NCI-H2196 (cell line): ENCODE measurements around the gene DYNLT2B.
A peak's percentile ranks its signal among the peaks of the same experiment; 100 is the strongest.
"Not testable (repeated sequence)": the region's sequence is repeated elsewhere in the genome, so short reads cannot be mapped to it uniquely, and the experiment has no call there.

ENCODE experiments used
- DNase-seq: peaks from one replicate; lab custom pipeline; 2025; ENCODE audit not compliant: unreplicated experiment; lab: John Stamatoyannopoulos, UW

DYNLT2B gene

GRCh38 chr3:196326936-196327335 lies 8.9 kb upstream of the DYNLT2B start:
- DNase-seq: no peak

DNA sequence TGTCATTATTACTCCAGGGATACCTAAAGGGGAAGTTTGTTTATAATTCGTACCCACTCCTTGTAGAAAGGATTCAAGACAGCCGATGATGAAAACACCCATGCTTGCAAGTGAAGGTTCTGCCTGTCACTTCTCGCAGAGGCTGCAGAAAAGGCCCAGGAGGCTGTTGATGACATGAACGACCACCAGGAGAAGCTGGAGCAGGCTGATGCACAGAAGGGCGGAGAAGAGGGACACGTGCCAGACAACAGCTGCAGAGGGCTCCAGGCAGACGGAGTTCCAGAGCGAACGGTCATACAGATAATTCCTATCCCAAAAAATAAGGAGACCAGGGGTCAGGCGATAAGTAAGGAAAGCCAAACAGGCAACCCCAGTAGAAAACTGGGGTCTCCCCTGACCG lies 5.7 kb upstream of the DYNLT2B start:
- no peak for DNase-seq

DNA sequence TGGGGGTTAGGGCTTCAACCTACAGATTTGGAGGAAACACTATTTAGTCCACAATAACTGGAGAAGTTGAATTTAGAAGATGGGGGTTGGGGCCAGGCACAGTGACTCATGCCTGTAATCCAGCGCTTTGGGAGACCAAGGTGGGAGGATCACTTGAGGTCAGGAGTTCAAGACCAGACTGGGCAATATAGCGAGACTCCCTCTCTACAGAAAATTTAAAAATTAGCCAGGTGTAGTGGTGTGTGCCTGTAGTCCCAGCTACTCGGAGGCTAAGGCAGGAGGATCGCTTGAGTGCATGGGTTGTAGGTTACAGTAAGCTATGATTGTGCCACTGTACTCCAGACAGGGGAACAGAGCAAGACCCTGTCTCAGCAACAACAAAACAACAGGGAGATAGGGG lies 5.0 kb upstream of the DYNLT2B start:
- no peak for DNase-seq

- no peak for DNase-seq
Measured at GRCh38 chr3:196321162-196321561, 3.1 kb upstream of the DYNLT2B start.

DNA sequence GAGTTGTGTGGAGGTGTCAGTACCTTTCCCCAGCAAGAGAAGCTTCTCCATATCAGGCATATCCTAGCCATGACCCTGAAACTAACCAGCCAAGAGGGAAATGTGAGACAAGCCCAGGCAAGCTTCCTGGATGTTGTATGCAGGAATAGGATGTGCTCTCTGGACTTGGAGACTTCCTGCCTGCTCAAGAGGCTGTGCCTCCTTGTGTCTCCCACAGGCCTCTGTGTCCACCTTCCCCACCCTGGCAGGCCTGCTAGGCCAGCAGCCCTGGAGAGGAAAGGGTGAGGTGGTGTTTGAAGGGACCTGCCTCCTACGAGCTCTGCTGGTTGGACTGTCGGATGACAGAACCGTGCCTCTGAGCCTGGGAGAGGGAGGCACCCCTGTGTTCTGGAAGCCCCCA lies 2.1 kb upstream of the DYNLT2B start:
- DNase-seq: peak; percentile 40

DNA sequence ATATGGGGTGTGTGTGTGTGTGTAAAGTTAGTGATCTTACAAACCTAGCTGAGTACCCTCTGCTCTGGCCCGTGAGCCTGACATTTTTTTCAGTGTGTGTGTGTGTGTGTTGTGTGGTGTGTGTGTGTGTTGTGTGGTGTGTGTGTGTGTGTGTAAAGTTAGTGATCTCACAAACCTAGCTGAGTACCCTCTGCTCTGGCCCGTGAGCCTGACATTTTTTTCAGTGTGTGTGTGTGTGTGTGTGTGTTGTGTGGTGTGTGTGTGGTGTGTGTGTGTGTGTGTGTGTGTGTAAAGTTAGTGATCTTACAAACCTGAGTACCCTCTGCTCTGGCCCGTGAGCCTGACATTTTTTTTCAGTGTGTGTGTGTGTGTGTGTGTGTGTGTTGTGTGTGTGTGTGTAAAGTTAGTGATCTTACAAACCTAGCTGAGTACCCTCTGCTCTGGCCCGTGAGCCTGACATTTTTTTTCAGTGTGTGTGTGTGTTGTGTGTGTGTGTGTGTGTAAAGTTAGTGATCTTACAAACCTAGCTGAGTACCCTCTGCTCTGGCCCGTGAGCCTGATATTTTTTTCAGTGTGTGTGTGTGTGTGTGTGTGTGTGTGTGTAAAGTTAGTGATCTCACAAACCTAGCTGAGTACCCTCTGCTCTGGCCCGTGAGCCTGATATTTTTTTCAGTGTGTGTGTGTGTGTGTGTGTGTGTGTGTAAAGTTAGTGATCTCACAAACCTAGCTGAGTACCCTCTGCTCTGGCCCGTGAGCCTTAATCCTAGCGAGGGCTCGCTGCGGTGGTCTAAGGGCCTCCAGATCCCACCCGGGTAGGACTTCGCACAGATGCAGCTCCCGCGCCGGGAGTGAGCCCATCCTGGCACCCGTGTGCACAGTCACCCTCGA lies 997 bp downstream of the DYNLT2B start:
- not testable (repeated sequence) for DNase-seq

DNA sequence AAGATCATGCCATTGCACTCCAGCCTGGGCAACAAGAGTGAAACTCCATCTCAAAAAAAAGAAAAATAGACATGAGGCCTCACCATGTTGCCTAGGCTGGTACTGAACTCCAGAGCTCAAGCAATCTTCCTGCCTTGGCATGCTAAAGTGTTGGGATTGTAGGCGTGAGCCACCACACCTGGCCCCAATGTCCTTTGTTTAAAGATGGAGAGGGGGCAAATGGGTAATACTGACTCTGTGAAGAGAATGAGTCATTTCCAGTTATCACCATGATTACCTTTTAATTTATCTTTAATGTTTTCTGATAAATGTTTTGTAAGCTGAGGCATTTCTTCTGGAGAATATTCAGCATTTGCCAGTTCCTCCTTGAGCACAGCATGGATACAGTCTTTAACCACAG lies 2.2 kb downstream of the DYNLT2B start:
- DNase-seq: no peak

DNA sequence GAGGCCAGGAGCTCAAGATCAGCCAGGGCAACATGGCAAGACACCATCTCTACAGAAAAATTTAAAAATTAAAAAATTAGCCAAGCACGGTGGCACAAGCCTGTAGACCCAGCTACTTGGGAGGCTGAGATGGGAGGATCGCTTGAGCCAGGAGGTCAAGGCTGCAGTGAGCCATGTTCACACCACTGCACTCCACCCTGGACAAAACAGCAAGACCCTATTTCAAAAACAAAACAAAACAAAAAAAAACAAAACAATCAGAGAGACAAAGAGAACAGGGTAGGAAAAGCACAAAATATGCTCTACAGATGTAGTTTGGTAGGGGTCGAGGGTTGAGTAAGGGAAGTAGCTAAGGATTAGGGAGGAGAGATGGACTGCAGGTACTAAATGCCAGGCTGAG lies 3.4 kb downstream of the DYNLT2B start:
- no peak for DNase-seq

- not testable (repeated sequence) for DNase-seq
Measured at GRCh38 chr3:196314086-196314485, 4.0 kb downstream of the DYNLT2B start.

- not testable (repeated sequence) for DNase-seq
Measured at GRCh38 chr3:196302960-196303359, 15.1 kb downstream of the DYNLT2B start.

DNA sequence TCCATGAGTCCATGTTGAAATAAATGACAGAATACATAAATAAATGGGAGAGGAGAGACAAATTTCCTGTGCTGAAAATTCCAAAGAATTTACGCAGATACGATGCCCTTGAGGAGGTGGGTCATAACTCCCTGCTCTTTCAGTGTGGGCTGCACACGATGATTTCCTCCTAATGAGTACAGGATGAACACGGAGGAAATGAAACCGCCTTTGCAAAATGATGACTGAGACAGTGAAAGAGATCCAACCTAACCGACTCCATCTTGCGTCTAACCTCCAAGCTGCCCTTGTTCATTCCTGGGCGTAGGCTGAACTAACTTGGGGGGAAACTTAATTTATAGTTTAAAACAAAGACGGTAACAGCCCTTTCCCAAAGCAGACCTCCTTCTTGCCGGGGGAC lies 15.5 kb downstream of the DYNLT2B start:
- DNase-seq: not testable (repeated sequence)

- no peak for DNase-seq
Measured at GRCh38 chr3:196298521-196298920, 19.5 kb downstream of the DYNLT2B start.

- DNase-seq: no peak
Measured at GRCh38 chr3:196292286-196292923, 25.6 kb downstream of the DYNLT2B start.

DNA sequence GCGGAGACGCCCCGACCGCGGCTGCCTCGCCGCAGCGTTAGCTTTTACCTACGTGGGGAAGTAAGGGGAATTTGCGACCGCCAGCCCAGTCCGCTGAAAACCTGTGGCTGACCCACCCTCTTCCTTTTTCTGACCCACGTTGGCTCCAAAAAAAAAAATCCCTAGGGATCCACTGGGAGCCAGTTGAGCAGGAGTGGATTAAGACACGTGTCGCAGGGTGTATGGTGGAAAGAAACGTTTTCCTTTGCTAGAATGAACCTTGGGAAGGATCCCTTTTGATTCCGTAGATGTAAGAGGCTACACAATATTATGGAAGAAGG lies 29.9 kb downstream of the DYNLT2B start:
- no peak for DNase-seq

- peak; percentile 98 for DNase-seq
Measured at GRCh38 chr3:196287440-196288140, 30.4 kb downstream of the DYNLT2B start, which contains the start of gene PCYT1A. PCYT1A (minus strand) TSS chr3:196287726; CDS start chr3:196270531, 17,195 bp downstream.

GRCh38 chr3:196287090-196287439 lies 31.0 kb downstream of the DYNLT2B start:
- DNase-seq: no peak

DNA sequence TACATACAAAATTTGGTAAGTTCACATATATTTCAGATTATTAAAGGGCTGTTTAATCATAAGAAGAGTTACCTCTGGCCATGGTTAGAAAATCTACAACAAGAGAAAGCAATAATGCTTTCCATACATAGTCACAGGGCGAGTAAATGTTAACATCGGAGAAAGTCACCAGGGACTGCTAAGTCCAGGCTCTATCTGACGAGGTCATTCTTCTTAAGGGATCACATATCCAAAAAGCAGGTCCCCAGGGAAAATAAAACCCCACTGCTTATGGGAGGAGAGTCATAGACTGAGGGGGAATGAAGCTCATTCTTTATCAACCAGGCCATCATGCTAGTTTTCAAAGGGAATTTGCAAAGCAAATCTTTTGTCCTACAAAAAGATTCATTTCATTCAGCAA lies 33.6 kb downstream of the DYNLT2B start:
- no peak for DNase-seq

DNA sequence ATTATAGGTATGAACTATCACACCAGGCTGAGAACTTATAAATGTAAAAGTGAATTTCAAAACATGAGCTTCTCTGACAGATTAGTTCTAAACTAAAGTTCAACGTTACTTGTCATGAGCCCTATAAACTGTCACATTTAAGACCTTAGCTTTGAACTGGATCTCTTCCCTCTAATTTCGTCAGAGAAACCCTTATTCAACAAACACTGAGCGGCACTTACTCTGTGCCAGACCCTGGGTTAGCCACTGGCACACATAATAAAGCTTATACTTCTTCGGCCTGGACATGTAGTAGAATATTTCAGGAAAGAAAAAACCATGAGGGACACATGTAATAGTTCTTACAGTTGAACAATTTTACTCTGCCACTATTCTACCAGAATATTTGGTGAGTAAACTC lies 36.1 kb downstream of the DYNLT2B start:
- no peak for DNase-seq

- no peak for DNase-seq
Measured at GRCh38 chr3:196280689-196281440, 37.2 kb downstream of the DYNLT2B start.

GRCh38 chr3:196275126-196275525 lies 42.9 kb downstream of the DYNLT2B start:
- no peak for DNase-seq

GRCh38 chr3:196274585-196274984 lies 43.5 kb downstream of the DYNLT2B start:
- no peak for DNase-seq
